ENCODE data around the gene SNTA1.
"Not testable (repeated sequence)": the region's sequence is repeated elsewhere in the genome, so short reads cannot be mapped to it uniquely, and the experiment has no call there.

DNA sequence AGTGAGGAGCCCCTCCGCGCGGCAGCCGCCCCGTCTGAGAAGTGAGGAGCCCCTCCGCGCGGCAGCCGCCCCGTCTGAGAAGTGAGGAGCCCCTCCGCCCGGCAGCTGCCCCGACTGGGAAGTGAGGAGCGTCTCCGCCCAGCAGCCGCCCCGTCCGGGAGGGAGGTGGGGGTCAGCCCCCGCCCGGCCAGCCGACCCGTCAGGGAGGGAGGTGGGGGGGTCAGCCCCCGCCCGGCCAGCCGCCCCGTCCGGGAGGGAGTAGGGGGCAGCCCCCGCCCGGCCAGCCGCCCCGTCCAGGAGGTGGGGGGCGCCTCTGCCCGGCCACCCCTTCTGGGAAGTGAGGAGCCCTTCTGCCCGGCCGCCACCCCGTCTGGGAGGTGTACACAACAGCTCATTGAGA is 54.2 kb downstream of the SNTA1 start:
- TF ChIP-seq, protein P1, sequence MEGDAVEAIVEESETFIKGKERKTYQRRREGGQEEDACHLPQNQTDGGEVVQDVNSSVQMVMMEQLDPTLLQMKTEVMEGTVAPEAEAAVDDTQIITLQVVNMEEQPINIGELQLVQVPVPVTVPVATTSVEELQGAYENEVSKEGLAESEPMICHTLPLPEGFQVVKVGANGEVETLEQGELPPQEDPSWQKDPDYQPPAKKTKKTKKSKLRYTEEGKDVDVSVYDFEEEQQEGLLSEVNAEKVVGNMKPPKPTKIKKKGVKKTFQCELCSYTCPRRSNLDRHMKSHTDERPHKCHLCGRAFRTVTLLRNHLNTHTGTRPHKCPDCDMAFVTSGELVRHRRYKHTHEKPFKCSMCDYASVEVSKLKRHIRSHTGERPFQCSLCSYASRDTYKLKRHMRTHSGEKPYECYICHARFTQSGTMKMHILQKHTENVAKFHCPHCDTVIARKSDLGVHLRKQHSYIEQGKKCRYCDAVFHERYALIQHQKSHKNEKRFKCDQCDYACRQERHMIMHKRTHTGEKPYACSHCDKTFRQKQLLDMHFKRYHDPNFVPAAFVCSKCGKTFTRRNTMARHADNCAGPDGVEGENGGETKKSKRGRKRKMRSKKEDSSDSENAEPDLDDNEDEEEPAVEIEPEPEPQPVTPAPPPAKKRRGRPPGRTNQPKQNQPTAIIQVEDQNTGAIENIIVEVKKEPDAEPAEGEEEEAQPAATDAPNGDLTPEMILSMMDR (IDR thresholded peaks at IDR 0.05 in 4 of 5, conservative IDR thresholded peaks at IDR 0.05 in 1 of 5), result not testable (repeated sequence)
- not testable (repeated sequence) for TF ChIP-seq POLR2A (IDR thresholded peaks at IDR 0.05)
